PC-9 (cell line): ENCODE results near the gene SCG2.

ENCODE experiments used
- CTCF ChIP-seq: fragments of 200-600 bp; sonication (generic); conservative IDR thresholded peaks from 2 replicates; pipeline ENCODE4 v1.6.1; 2017; ENCODE audit warnings: mixed run types, antibody characterized with exemption, mild to moderate bottlenecking, moderate library complexity
- EZH2 ChIP-seq: fragments of 200-600 bp; sonication (generic); IDR thresholded peaks from 2 replicates; pipeline ENCODE4 v1.8.0; 2017; ENCODE audit warnings: antibody characterized with exemption, low read depth

DNA sequence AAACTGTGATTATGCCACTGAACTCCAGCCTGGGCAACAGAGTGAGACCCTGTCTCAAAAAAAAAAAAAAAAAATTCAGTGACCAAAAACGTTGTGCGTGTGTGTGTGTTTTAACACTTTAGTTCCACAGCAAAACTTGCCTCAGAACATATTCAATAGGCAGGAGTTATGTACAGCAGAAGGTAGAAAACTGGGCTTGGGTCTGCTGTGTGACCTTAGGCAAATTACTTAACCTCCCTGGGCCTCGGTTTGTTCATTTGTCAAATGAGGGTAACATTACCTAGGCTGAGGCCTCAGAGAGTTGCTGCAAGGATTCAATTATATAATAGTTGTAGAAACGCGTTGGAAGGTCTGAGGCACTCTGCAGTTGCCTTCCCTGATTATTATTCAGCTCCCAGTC is 10.3 kb upstream of the SCG2 start:
- TF ChIP-seq CTCF (no peak), EZH2 (no peak)
